Embryonic facial prominence (tissue), 1 donor: ENCODE measurements around the gene PARP12.

Source experiments
- DNase-seq: peaks from one replicate; pipeline ENCODE4 v3.0.0-alpha.2; 2016; ENCODE audit errors: extremely low spot score

PARP12 gene

DNA sequence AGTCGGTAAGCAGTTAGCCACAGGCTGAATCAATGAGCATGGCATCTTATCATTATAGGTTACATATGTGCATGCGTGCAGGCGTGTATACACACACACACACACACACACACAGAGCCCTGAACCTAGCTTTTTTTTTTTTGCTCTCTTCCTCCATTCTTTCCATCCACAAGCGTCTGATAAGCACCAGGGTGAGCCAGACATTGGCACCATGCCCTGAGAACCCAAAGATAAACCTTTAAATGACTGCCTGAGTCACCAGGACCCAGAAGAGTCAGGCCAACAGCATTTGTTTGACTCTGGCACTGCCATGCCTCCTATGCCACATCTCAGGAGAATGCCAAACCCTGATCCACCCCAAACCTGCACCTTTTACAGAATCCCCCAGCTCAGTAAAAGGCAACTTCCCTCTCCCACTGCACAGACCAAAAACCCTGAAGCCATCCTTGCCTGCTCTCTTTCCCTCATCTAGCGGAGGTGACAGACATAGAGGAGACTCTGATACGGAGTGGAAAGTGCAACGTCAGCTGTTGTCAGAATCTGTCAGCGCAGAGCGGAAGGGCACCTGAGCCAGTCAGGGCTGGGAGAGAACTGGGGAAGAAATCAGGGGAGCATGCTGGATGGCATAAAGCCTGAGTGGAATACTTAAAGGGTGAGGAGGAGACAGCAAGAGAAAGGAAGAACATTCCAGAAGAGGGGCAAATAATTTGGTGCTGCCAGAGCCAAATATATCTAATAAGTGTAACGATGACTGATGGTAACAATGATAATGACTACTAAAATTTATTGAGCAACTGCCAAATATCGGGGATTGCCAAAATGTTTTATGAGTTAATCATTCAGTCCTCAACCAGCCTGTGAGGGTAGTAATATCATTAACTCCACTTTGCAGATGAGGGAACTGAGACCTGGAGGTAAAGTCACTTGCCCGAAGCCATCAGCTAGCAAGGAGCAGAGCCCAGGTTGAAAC is 3.2 kb downstream of the PARP12 start:
- DNase-seq: no peak

DNA sequence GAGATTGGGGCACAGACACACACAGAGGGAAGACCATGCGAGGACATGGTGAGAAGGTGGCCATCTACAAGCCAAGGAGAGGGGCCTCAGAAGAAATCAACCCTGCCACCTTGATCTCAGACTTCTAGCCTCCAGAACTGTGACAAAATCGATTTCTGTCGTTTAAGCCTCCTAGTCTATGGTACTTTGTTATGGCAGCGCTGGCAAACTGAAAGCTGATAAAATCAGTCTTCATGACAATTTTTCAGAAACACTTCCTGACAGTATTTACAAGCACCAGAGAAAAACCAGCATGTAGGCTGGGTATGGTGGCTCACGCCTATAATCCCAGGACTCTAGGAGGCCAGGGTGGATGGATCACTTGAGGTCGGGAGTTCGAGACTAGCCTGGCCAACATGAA is 4.2 kb downstream of the PARP12 start:
- DNase-seq: no peak

DNA sequence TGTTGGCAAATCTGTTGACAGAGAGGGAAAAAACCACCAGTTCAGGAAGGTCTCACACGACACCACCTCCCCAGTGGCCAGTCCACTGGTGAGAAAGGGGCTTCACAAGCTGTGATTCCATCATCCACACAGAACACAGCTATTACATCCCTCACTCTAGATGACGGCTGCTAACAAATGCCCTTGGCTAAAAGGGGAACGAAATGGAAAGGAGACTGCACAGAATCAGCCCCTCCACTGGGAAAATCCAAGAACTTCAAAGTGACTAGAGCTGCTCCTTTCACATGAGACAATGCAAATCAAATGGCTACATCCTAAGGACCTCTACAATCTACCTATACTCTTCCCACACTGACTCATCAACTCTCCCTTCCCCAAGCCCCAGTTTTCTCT is 5.6 kb downstream of the PARP12 start:
- DNase-seq: no peak

DNA sequence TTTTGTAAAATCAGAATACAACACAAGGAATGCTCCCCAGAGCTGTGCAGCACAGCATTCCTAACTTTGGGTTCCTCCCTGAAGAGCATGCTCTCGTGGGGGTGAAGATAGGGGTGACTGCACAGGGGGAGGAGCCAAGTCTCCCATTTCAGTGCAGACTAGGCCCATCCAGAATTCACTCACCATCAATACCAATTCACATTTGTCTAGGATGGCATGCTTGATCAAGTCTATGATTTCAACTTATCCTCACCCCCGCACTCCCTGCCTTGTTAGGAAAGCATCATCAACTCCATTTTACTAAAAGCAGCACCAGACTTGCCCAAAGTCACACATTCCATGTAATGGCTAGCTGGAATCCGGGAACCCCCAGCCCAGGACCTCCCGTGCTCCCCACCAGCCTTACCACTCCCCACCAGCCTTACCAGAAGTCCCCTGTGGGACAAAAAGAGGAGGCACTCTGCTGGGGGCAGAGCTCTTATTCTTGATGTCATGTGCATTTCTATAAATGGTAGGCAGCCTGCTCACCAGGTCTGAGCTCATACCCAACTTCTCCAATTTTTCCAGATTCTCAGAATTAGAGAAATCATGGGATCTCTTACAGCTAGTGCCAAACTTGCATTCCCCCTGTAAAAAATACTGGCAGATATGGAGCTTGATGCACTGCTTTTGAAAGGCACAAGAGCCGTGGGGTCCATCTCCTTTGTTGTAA is 6.2 kb downstream of the PARP12 start:
- DNase-seq: no peak

DNA sequence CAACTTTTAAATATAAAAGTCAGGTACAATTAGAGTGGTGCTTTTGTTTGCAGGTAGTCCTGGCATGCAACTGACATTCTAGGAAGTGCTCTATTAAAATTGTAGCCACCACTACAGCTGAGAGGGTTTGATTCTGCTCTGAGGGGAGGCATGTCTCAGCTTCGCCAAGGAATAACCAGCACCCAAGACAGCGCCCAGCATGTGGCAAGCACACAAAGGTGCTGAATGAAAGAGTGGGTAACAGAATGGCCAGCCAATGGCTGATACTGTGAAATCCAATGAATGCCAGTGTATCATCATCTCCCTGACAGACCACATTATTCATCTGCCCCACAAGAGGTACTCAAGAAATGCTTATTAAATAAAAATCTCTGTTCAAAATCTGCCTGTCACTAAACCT is 6.9 kb downstream of the PARP12 start:
- DNase-seq: no peak

DNA sequence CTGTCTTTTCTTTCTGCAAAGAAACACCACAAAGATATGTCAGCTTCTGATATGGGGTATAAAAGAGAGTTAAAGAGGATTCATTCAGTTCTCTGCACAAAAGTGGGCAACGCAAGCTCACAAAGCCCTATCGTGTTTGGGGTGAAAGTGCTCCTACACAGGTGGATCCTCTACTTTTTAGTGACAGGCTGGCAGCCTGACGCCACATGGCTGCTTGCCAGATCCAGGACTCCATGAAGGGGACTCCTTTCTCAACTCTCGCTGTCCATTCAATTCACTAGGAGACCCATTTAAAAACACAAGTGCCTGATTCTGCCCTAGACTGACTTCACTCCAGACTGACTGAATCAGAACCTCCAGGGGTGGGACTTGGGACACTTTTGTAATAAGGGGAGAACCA is 8.0 kb downstream of the PARP12 start:
- DNase-seq: no peak

DNA sequence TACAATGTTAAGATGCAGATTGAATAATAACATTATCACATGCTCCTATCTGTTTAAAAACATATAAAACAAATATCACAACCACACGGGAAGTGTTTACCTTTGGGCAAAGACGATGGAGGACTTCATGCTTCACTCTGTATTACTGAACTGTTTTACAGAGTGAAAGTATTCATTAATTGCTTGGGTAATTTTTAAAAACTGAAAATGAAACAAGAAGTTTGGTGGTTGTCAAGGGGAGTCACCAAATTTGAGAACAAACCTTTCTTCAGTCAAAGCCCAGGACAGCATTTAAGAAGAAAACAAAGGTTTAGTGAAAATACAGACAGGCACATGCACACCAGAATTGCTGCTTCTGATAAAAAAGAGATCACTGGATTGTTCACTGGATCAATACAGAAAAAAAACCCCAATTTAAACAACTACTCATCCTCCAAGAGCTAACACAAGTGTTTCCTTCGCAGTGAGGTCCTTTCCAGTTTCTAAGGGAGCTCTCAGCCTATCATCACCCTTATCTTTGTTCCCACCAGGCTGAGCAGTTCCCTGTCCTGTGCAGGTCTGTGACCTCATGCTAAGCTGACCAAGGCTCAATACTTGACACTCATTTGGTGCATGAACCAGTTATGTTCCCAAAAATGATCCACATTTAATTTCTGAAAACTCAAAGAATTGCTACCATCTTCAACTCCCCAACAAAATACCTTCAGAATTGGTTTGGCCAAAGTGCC is 8.8 kb downstream of the PARP12 start:
- no peak for DNase-seq

DNA sequence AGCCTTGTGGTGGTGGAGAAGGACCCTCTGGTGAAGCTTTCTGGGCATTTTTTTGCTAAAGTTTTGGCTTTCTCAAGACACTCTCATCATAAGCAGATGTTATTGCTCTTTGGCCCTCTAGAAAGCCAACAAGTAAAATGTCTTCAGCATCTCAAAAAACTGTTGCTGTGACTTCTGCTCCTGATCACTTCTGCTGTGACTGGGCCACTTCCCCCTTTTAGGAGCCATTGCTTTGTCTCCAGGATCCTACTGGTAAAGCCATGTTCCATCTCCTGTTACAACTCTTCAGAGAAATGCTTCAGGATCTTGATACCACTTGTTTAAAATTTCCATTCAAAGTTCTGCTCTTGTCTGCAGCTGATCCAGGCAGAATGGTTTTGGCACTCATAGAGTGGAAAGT is 10.9 kb downstream of the PARP12 start:
- DNase-seq: no peak

DNA sequence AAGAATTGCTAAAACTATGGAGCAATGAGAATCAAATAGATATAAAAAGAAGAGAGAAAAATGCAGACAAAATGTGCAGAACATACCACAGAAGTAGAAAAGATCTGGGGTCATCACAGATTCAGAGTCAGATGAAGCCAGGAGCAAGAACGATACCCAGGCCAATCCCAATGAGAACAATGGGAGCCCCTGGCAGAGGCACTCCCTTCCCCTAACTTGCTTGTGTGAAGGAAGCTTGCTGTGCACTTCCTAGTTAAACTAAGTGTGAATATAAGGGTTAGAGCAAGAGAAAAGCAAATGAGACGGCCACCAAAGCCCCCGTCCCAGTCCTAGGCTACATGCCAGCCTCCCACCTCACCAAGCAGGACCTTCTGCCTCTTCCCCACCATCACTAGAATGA is 12.7 kb downstream of the PARP12 start:
- DNase-seq: no peak

DNA sequence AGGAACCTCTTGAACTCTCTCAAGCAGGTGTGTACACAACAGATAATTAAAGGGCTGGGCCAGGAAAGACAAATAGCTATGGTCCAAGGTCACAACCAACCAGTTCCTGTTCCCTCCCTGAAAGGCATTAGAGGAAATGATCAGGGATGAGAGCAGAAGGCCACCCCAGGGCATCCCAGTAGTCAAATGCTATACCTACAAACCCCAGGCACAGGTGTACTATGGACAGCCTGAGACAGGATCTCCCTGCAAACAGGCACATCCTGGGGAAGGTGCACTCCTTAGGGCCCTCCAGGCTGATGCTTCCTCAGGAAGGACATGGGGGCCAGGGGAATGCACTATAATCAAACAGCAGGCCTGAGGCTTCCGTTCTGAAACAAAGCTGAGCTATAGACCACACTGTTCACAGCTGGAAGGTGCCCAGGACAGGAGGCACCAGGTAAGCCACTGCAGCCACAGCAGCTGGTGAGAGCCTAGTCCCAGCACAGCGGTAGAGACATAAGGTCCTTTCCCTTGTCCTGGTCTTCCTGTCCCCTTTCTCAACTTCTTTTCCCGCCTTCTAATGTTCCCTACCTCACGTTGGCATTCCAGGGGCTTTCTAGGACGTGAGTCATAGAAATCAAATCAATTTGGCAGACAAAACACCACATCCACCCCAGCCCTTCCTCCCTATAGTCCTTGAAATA is 13.3 kb downstream of the PARP12 start:
- no peak for DNase-seq

DNA sequence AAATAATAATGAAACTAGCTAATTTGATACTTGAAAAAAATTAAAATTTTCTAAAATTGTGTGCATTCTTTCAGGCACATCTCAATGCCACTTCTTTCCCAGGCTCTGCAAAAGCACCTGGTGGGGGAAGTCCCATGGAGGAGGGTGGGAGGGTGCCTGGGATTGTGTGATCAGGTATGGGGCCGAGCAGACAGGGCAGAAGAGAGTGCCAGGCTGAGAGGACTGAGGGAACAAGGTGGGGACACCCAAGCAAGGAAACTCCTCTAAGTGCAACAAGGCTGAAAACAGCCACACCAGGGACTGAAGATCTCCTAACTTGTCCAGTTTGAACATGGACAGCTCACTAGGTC is 13.8 kb downstream of the PARP12 start:
- no peak for DNase-seq

DNA sequence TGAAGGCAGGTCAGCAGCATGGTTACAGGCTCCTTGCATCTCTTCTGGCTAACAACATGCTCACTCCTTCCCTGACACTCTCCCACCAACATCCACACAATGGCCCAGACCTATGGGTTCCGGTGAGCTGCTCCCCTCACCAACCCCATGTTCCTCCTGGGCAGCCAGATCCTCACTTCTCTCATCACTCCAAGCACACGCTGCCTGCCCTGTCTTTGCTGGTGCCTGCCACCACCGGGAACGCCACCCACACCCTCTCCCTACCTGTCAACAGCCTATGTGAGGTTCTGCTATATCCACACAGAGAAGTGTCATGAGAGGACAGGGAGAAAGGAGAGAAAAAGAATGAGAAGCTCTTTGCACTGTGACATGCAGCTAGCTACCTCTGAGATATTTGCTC is 14.6 kb downstream of the PARP12 start:
- DNase-seq: no peak

DNA sequence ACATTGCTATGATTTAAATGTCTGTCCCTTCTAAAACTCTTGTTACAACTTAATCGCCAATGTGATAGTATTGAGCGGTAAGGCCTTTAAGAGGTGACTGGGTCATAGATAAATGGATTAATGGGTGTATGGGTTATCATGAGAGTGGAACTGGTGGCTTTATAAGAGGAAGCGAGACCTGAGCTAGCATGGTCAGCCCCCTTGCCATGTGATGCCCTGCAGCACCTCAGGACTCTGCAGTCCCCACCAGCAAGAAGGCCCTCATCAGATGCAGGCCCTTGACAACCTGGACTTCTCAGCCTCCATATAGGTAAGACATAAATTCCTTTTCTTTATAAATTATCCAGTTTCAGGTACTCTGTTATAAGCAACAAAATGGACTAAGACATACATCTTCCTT is 15.6 kb downstream of the PARP12 start:
- DNase-seq: no peak

DNA sequence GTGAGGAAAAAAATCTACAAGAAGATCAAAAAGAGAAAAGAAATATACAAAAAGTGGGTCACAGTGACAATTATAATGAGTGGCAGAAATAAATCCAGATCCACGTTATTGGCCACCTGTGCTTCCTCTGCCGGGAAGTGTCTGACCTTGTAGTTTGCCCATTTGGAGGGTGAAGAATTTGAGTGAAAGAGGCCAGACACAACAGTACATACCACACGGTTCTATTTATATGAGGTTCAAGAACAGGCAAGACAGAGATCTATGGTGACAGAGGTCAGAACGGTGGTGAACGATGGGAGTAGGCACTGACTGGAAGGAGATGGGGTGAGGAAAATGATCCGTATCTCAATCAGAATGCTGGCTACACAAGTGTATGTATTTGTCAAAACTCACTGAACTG is 17.1 kb downstream of the PARP12 start:
- no peak for DNase-seq

DNA sequence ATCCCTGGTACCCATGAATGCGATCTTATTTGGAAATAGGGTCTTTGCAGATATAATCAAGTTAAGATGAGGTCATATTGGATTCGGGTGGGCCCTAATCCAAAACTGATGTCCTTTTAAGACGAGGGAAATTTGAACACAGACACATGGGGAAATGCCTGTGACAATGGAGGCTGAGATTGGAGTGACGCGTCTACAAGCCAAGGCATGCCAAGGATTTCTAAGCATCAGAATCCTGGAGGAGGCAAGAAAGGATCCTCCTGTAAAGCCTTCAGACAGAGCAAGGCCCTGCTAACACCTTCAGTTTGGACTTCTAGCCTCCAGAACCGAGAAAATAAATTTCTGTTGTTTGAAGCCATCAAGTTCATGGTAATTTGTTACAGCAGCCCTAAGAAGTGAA is 18.5 kb downstream of the PARP12 start:
- no peak for DNase-seq

DNA sequence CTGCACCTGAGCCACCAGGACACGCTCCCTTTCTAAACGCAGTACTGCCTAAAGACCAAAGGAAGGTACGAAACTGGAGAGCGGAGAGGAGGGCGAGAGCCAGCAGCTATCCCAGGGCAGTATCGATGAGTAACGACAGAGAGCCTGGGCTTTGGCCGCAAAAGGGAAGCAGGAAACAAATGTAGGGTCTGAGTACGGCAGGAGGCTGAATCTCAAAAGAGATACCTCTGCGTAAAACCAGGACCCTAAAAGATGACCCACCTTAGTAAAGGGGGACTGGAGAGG is 20.4 kb downstream of the PARP12 start:
- DNase-seq: no peak

DNA sequence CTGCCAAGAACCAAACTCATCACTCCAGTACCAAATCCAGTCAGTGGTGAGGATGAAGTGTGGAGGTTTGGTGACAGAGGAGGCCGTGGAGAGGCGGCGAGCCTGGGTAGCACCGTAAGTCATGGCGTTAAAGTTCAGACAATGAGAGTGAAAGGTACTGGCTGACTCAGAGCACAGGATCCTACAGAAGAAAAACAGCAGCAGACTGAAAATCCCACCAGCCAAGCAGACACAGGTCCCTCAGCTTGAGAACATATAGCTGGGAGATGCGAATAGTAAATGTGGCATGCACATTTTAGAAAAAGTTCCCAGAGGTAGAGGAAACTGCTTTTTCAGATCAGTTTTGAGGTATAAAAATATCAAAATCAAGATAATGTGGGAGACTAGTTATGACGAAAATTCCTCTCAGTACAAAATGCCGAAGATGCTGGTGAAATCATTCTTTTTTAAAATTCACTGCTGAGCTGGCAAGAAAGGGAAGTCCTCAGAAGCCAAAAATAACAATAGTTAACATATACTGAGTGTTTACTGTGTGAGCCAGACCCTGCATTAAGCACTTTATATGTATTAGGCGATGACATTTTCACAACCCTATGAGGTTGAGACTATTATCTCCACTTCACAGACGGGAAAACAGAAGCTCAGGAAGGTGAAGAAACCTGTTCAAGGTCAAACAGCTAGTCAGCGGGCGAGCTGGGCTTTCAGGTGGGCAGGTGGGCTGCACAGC is 20.9 kb downstream of the PARP12 start:
- no peak for DNase-seq

DNA sequence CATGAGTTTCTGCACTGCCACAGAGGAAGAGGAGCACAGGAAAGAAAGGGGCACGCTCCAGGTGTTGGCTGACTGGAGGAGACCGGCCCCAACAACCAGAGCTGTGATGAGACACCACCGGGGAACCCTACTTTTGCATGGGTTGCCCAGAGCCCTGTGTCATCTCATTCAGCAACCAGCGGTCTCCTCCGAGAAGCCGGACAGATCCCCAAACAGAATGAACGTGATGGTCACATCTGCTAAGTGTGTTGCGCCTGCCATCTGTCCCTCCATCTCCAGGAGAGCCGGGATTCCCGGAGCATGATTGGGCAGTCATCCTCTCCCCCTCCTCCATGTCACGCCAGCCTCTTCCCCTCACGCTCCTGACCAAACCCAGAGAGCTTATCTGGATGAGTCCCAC is 22.9 kb downstream of the PARP12 start:
- DNase-seq: no peak

DNA sequence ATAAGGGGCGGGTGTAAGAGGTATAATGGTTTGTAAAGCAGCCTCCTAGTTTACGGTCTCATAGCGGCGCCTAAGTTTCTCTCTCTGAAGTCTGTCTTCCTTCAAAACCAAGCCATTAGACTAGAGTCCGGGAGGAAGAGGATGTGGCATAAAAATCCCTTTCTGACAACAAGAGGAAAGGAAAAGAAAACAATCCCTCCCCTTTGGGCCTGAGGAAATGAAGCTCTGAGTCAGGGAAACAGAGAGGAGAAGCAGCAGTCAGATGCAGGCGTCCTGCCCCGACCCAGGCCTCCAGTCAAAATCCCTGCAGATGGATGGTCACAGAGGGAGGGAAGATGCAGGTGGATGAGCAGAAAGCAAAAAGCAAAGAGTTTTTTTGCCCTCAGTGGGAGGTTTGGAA is 23.7 kb downstream of the PARP12 start:
- no peak for DNase-seq

DNA sequence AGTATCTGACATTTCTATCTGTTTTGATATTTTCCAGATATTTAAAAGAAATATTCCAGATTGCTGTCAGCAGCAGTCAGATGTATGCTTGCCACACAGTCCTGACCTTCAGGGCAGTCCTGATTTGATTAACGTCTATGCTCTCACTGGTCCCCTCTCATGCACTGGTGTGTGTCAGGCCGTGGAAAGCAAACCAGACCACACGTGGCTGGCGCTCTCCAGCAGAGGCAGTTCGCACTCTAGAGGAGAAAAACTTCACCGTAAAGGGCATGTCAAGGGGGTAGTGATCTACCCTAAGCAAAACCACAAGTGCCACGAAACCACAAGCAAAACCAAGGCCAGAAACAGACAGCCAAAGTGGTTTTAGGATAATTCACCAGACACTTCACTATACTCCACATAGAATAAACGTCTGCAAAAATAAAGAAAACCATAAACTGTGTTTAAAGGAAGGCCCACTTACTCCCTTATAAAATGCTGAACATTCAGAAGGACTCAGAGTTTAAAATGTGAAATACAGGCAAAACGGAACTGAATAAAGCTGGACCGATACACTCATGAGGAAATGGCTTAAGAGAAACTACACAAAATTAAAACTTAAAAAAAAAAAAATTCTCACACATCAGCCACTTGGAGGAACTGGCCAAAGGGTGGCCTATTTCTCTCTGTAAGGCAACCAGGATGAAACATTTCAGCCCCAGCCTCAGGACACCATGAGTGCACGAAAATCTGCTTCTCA is 26.4 kb downstream of the PARP12 start:
- no peak for DNase-seq
